ENCODE measurements around the gene SSR1. TPM values are rescaled to one million over a fixed set of nuclear protein-coding genes. Genes with fewer than 3 reads are reported as not detected.
A peak's percentile ranks its signal among the peaks of the same experiment; 100 is the strongest.

Gene SSR1
- polyA plus RNA-seq, 1 donor from 2014 or later, result 125 TPM

DNA sequence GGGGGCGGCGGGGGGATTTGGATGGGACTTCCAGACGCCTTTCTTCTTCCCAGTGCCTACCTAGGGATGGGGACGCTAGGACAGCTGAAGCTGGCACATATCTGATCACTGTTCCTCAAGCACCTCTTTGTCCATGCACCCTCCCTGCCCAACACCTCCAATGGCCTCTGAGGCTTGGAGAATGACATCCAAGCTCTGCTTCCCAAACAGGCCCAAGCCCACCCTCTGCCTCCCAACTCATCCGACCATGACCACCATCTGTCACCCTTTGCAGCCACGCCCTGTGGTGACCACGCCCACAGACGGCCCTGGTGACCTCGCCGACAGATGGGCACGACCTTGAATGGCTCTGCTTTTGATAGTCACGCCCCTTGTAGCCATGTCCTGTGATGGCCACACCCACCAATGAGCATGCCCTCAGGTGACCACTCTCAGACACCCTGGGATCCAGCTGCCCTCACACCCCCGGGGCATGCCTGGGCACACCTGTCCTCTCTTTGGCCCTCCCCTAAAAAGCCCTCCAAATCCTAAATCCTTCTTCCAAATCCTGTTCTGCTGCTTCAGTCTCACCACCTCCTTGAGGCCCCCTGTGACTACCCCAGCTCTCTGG, 51.0 kb downstream of the SSR1 start:
- Mint-ChIP-seq H3K27me3 (peaks cover 5% of the 10 kb centered on the region), H3K36me3 (no peaks in the 10 kb centered on the region), H3K4me1 (peaks cover 11 to 18% (median 15%) of the 10 kb centered on the region in 3 donors), H3K9me3 (peaks cover 0 to 1% (median 0%) of the 10 kb centered on the region in 3 donors), H3K4me3 (peak overlapping the region; percentile 85 to 95 (median 92)), H3K27ac (peak overlapping the region in 1 of 3 donors; percentile 32)

DNA sequence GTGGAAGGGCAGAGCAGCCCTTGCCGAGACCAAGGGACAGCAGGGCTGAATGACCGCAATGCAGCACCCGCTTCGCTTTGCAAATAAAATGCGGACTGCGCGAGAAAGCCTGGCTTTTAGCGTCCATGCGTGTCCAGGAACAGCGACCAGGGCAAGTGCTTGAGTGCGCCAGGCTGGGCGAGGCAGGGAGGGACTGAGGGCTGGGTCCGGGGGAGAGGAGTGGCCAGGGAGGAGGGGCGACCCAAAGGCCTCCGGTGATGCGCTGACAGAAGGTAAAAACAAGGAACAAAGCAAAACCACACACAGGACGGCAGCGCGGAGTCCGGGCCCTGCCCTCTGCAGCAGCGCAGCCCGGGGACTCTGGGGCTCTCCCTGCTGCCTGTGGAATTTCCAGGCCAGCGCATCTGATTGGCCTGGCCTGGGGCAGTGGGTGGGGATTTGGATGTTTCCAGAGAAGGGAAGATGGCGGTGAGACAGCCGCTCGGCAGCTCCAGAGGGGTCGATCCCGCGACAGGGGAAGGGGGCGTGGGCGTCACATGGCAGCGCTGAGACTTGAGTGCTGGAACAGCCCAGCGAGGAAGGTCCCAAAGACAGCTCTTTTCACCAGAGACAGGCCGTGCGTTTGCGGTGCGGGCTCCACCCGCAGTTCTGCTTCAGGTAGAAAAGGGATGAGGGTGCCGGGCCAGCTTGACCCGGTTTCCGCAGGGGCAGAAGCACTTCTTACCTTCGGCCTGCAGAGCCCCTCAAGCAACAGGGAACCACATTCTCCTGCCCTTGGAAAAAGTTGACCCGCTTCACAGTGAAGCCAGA, 51.8 kb downstream of the SSR1 start:
- Mint-ChIP-seq H3K27ac (peak overlapping the region in 1 of 3 donors; percentile 88), H3K9me3 (peaks cover 0 to 1% (median 0%) of the 10 kb centered on the region in 3 donors), H3K36me3 (no peaks in the 10 kb centered on the region), H3K27me3 (peaks cover 5% of the 10 kb centered on the region), H3K4me1 (peaks cover 11 to 18% (median 15%) of the 10 kb centered on the region in 3 donors), H3K4me3 (peak overlapping the region; percentile 85 to 95 (median 92))

DNA sequence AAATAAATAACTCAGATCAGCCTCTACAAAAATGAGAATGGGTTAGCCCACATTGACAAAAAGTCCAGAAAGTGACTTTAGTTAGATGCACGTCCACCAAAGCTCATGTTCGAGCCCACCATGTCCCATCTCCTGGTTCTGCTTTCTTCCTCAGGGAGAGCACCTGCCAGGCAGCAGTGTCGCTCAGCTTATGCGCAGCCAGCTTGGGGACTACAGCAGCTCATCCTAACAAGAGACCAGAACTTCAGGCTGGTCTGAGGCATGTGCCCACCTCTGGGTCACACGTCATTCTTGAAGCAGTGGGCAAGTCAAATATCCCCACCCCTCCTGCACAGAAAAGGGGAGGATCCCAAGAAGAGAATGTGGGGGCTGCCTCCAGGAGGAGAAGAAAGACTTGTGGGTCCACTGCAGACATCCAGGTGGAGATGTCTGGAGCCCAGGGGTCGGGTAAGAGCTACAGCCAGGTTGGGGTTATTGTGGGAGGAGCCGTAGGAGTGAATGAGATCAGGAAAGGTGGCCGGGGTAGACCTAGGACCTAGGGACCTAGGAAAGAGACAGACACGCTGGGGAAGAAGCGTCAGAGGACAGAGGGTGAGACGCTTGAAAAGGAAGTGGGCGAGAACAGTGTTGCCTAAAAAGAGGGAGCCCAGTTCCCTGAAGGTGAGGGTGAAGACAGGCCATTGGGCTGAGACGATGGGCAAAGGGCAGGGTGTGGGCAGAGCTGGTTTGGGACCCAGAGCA, 52.5 kb downstream of the SSR1 start:
- Mint-ChIP-seq H3K27me3 (peaks cover 5% of the 10 kb centered on the region), H3K36me3 (peaks cover under 1% of the 10 kb centered on the region), H3K4me3 (peak overlapping the region; percentile 85 to 95 (median 92)), H3K9me3 (no peaks in the 10 kb centered on the region), H3K4me1 (peaks cover 13 to 18% (median 15%) of the 10 kb centered on the region in 3 donors), H3K27ac (no peak overlapping the region)

DNA sequence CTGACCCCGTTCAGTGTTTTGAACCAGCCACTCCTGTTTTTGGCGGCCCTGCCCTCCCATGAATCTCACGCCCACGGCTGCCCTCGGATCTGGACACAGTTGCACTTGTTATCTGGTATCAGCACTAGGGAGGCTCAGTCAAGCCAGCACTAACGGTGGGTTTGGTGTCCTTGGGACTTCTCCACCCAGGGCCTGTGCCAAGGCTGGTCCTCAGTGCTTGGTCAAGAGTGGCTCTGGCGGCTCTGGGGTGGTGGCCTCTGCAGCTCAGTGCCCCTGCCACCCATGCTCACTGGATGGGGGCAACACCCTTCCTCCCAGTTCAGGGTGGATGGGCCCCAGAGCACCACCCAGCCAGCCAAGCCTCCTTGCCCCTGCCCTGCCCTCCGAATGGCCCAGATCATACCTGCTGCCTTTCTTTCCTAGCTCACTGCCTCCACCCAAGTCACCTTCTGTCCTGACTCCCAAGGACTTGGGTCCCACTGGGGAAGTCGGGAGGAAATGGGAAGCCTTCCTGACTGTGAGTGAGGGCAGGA, 54.7 kb downstream of the SSR1 start:
- peak overlapping the region in 1 of 3 donors; percentile 33 for H3K27ac Mint-ChIP-seq
- peaks cover 3% of the 10 kb centered on the region for H3K36me3 Mint-ChIP-seq
- peak overlapping the region in 2 of 4 donors; percentile 43 to 81 for H3K4me3 Mint-ChIP-seq
- no peaks in the 10 kb centered on the region for H3K9me3 Mint-ChIP-seq
- peaks cover 5% of the 10 kb centered on the region for H3K27me3 Mint-ChIP-seq
- H3K4me1 Mint-ChIP-seq, result peaks cover 15 to 18% (median 16%) of the 10 kb centered on the region in 3 donors

DNA sequence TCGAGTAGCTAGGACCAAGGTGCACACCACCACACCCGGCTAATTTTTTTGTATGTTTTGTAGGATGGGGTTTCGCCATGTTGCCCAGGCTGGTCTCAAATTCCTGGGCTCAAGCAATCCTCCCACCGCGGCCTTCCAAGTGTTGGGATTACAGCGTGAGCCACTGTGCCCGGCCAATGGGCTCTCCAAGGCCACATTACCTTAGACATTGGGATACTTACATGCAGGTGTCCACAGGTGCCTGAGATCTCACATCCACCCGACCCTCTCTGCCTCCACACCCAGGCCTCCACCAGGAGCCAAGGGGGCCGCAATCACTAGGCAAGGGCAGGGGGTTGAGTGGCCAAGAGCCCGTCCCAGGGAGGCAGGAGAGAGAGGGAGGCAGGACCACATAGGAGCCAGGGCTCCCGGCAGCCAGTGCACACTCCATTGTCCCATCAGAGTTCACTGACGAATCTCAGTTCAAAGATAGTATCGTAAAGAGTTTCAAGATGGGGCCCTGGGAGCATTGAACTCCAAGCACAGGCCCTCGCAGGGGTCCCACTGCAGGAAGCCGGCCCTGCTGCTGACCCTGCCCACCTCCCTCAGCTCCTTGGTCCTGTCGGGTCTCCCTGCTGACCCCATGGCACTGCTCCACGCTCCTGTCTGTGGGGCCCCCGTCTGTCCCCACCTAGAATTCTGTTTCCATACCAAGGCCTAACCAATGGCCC, 55.3 kb downstream of the SSR1 start:
- Mint-ChIP-seq H3K27ac (peak overlapping the region in 1 of 3 donors; percentile 33), H3K4me1 (peaks cover 15 to 18% (median 16%) of the 10 kb centered on the region in 3 donors), H3K4me3 (peak overlapping the region in 2 of 4 donors; percentile 54 to 81), H3K9me3 (no peaks in the 10 kb centered on the region), H3K27me3 (peaks cover 5% of the 10 kb centered on the region), H3K36me3 (peaks cover 3% of the 10 kb centered on the region)

DNA sequence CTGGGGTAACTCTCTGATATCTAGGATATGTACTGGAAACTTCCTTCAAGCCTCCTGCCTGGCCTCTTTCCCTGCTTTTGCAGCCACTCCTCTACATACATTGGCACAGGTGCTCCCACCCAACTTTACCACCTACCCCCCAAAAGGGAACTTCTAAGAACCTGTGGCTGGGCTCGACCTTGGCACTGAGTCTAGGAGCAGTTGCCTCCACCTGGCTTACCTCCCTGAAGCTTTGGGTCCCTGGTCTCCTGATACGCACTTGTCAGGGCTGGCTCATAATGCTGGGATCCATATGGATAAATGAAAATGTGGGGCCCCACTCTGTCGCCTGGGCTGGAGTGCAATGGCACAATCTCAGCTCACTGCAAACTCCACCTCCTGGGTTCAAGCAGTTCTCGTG, 56.2 kb downstream of the SSR1 start:
- Mint-ChIP-seq H3K36me3 (peaks cover 3% of the 10 kb centered on the region), H3K4me1 (peaks cover 10 to 16% (median 15%) of the 10 kb centered on the region in 3 donors), H3K4me3 (peak overlapping the region in 1 of 4 donors; percentile 5), H3K27me3 (peaks cover 4% of the 10 kb centered on the region), H3K9me3 (no peaks in the 10 kb centered on the region), H3K27ac (no peak overlapping the region)

DNA sequence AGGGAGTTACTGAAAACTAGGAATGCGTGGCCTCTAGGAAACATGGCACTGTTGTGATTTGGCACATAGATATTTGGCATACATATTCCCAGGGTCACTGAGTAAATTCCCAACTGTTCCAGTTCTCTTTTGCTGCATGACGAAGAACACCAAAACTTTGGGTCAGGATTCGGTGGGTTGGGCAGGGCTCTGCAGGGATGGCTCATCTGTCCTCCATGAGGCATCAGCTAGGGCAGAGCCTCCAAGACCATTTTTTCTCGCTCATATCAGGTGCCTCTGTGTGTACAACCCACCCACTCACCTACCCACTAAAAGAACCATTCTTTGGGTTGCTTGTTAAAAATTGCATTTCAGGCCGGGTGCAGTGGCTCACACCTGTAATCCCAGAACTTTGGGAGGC, 57.1 kb downstream of the SSR1 start:
- Mint-ChIP-seq H3K4me1 (peaks cover 6 to 16% (median 11%) of the 10 kb centered on the region in 3 donors), H3K27me3 (peaks cover 4% of the 10 kb centered on the region), H3K36me3 (peaks cover 3% of the 10 kb centered on the region), H3K27ac (no peak overlapping the region), H3K9me3 (no peaks in the 10 kb centered on the region), H3K4me3 (no peak overlapping the region)

DNA sequence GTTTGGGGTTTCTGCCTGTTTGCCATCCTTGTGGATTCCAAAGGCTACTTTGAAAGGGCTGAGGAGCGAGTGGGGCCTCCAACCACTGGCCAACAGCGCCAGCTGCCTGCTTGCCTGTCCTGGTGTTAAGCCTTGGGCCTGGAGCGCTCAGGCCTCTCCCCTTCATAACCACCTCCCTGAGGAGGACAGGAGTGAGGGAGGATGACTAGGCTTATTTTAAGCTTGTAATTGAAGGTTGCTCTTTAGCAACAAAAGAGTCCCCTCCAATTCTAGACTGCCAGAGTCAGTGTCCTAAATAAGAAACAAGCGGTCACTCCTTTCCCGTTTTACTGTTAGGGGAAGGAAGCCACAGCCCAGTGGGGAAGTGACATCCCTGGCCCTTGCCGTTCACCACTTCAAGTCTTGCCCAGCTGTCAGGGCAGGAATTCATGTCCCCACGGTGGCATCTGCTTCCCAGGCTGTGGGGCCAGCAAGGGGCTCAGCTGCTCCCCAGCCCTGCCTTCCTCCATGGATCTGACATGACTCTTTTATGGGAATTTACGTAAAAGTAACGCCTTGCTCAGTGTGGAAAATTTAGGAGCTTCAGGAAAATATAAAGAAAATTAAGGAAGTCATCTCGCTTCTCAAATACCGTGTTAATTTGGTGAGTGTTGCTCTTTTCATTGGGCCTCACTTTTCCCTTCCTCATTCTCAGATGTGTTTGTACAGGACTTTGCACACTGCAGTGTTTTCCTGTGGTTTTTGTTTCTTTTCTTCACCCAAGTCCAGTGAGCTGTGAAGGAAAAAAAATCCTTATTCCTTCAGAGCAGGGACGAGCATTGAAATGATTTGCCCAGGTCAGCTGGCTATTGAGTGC, 57.8 kb downstream of the SSR1 start:
- Mint-ChIP-seq H3K4me3 (no peak overlapping the region), H3K27me3 (peaks cover 2% of the 10 kb centered on the region), H3K9me3 (no peaks in the 10 kb centered on the region), H3K27ac (peak overlapping the region in 1 of 3 donors; percentile 72), H3K4me1 (peaks cover 4 to 22% (median 9%) of the 10 kb centered on the region in 3 donors), H3K36me3 (peaks cover 3% of the 10 kb centered on the region)

DNA sequence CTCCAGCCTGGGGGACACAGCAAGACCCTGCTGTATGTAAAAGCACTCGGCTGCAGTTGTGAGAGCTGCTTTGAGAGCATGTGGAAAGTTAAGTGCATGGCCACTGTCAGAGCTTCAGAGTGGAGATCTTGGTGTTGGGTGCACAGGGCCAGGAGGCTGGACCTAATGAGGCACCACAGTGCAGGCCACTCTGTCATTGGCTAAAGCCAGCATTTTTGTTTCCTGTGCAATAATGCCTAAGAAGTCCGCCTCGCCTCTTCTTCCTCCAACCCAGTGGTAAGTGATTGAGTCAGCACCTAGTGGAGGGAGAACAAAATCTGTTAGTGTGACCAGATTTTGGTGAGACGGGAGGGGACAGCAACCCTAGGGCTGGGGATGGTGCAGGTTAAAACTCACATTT, 60.6 kb downstream of the SSR1 start:
- peaks cover 10 to 17% (median 11%) of the 10 kb centered on the region in 3 donors for H3K4me1 Mint-ChIP-seq
- peaks cover 6% of the 10 kb centered on the region for H3K36me3 Mint-ChIP-seq
- no peak overlapping the region for H3K4me3 Mint-ChIP-seq
- H3K27me3 Mint-ChIP-seq, result no peaks in the 10 kb centered on the region
- H3K9me3 Mint-ChIP-seq, result no peaks in the 10 kb centered on the region
- H3K27ac Mint-ChIP-seq, result no peak overlapping the region

DNA sequence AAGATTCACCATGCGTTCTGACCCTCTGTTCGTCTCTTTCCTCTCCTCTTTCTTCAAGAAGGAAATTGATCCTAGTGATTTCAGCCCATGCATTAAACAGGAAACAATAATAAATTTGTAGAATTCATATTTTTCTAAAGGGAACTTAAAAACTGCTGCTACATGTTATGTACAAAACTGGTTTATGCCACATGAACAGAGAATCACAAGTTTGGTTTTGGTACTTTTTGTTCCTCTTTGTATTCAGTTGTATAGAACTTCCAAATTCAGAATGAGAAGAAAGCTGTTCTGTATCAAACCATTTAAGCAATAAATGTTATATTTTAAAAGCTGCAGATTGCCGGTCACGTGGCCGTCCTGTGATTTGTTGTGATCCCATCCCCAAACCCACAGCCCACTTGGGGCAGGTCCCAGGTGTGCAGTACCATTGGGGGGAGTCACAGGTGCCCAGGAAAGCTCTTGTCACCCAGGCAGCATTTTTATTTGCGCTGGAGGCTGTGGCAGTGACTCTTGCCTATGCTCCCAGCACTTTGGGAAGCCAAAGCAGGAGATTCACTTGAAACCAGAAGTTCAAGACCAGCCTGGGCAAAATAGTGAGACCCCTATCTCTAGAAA, 61.2 kb downstream of the SSR1 start:
- Mint-ChIP-seq H3K27ac (no peak overlapping the region), H3K4me3 (peak overlapping the region in 1 of 4 donors; percentile 47), H3K4me1 (peaks cover 10 to 17% (median 11%) of the 10 kb centered on the region in 3 donors), H3K36me3 (peaks cover 6% of the 10 kb centered on the region), H3K27me3 (no peaks in the 10 kb centered on the region), H3K9me3 (no peaks in the 10 kb centered on the region)

DNA sequence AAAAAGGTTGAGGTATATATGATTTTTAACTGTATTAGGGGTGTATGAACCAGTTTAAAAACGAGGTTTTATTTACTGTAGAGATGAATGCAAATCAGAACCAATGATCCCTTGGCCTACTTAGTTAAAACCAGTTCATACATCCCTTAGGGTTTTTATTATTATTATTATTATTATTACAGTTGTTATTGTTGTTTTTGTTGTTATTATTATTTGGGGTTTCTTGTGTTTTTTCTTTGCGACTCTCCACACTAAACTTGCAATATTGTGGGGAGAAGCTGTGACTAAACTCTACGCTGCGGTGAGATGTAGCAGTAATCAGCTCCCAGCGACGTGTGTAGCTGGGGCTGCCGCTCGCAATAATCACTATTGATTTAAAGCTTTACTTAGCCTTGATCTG, 62.2 kb downstream of the SSR1 start:
- H3K27ac Mint-ChIP-seq, result peak overlapping the region in 1 of 3 donors; percentile 39
- no peaks in the 10 kb centered on the region for H3K27me3 Mint-ChIP-seq
- no peaks in the 10 kb centered on the region for H3K9me3 Mint-ChIP-seq
- H3K36me3 Mint-ChIP-seq, result peaks cover 6% of the 10 kb centered on the region
- peak overlapping the region in 1 of 4 donors; percentile 14 for H3K4me3 Mint-ChIP-seq
- H3K4me1 Mint-ChIP-seq, result peaks cover 10 to 17% (median 11%) of the 10 kb centered on the region in 3 donors

DNA sequence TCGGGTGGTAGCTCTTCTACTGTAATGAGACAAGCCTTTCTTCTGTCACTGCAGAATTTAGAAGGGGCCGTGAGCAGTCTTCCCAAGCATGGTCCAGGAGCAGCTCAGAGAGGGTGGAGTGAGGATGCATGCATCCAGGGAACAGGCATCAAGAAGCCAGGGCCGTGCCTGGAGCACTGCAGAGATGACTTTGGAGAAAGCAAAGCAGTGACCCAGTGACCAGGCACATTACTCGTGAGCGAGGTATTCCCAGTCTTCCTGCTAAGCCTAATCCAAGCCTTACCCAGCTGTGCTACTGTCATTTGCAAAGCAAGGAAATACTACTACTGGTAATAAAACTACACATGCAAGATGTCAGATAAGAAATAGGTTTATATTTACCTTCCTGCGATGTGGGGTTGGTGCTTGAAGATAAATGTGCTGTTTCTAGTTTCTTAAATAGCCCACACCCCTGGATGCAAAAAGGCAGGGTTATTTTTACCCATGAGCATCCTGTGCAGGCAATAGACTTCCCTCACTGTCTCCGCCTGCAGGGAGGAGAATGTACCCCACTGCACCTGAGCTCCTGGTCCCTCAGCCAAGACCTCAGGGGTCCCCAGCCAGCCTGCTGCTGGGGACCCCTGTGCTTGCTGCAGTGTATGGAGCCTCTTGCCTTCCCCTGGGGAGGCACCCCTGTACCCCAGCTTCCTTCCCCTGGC, 62.9 kb downstream of the SSR1 start:
- H3K27me3 Mint-ChIP-seq, result no peaks in the 10 kb centered on the region
- peaks cover 2% of the 10 kb centered on the region for H3K36me3 Mint-ChIP-seq
- peak overlapping the region in 3 of 4 donors; percentile 62 to 81 (median 64) for H3K4me3 Mint-ChIP-seq
- peaks cover 6 to 17% (median 10%) of the 10 kb centered on the region in 3 donors for H3K4me1 Mint-ChIP-seq
- no peak overlapping the region for H3K27ac Mint-ChIP-seq
- H3K9me3 Mint-ChIP-seq, result no peaks in the 10 kb centered on the region

DNA sequence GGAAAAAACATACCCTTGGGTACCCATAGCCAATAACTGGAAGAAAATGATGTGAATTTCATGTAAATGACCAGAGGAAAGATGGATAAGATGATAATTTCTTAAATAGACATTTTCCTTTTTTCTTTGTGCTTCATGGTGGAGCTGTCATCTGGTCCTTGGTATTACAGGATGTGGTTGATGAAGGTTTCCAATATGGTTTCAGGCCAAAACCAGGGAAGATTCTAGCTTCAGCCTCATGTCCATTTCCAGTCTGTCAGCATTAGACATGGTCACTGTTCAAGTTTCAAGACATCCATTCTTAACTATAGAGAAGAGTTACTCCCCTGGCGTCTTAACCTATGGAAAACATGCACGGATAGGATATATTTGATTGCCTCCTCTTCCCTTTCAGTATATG, 63.6 kb downstream of the SSR1 start:
- Mint-ChIP-seq H3K27me3 (no peaks in the 10 kb centered on the region), H3K4me1 (peaks cover 6 to 17% (median 10%) of the 10 kb centered on the region in 3 donors), H3K4me3 (no peak overlapping the region), H3K36me3 (peaks cover 2% of the 10 kb centered on the region), H3K27ac (peak overlapping the region in 1 of 3 donors; percentile 59), H3K9me3 (no peaks in the 10 kb centered on the region)

Measured in IgD-negative memory B cell (primary cell).